ENCODE measurements around the gene AURKB. TPM values are rescaled to one million over a fixed set of nuclear protein-coding genes. Genes with fewer than 3 reads are reported as not detected.

Gene AURKB
- polyA plus RNA-seq, 1 donor from 2014 or later = 0.84 TPM

GRCh38 chr17:8248751-8249607, 38.6 kb upstream of the AURKB start, which contains the start of gene PFAS:
TSS of gene PFAS (plus strand) at chr17:8249289. CDS start at chr17:8253938, 4,649 bp downstream.
- Histone ChIP-seq H4K20me1 (ENCODE audit: insufficient read depth) (no peaks in the 10 kb centered on the region), H3K4me2 (ENCODE audit: low read length) (peak within 1 kb of the TSS; percentile 65), H3K79me2 (replicated peaks; ENCODE audit: insufficient read depth, low read length) (peaks cover 28% of the 10 kb centered on the region), H2AFZ (ENCODE audit: low read depth, low read length) (peak within 1 kb of the TSS; percentile 90), H3K27ac (ENCODE audit: low read length) (peak within 1 kb of the TSS; percentile 100), H3K9ac (ENCODE audit: low read length) (peak within 1 kb of the TSS; percentile 98), H3K27me3 (ENCODE audit: insufficient read depth, low read depth, low read length) (no peaks in the 10 kb centered on the region), H3K9me3 (ENCODE audit: low read length) (no peaks in the 10 kb centered on the region), H3K4me3 (ENCODE audit: low read length) (peak within 1 kb of the TSS; percentile 97), H3K9me2 (ENCODE audit: insufficient read depth, low read length) (no peaks in the 10 kb centered on the region), H3K36me3 (ENCODE audit: insufficient read depth, low read length) (no peaks in the 10 kb centered on the region), H3F3A (ENCODE audit: insufficient read depth, low read length, poor library complexity, severe bottlenecking) (no peaks in the 10 kb centered on the region)
- peak; percentile 100 for TF ChIP-seq MXI1 (conservative IDR thresholded peaks at IDR 0.05; ENCODE audit: poor library complexity, severe bottlenecking)
- TF ChIP-seq REST (IDR thresholded peaks at IDR 0.05; ENCODE audit: borderline replicate concordance) = peak; percentile 59
- peak; percentile 69 for TF ChIP-seq EP300 (conservative IDR thresholded peaks at IDR 0.05; ENCODE audit: poor library complexity, severe bottlenecking)
- TF ChIP-seq POLR2AphosphoS5 (IDR thresholded peaks at IDR 0.05) = peak; percentile 89
- no peak for TF ChIP-seq EZH2 (IDR thresholded peaks at IDR 0.05; ENCODE audit: borderline replicate concordance, insufficient read depth, low read length, poor library complexity, severe bottlenecking)
- TF ChIP-seq RAD21 (conservative IDR thresholded peaks at IDR 0.05) = no peak
- TF ChIP-seq CTCF (IDR thresholded peaks at IDR 0.05; ENCODE audit: poor library complexity, severe bottlenecking) = peak; percentile 12
- TF ChIP-seq SMC3 (conservative IDR thresholded peaks at IDR 0.05; ENCODE audit: poor library complexity) = no peak

GRCh38 chr17:8244768-8245167, 34.4 kb upstream of the AURKB start:
- peaks cover 27% of the 10 kb centered on the region for H3K79me2 ChIP-seq (replicated peaks; ENCODE audit: insufficient read depth, low read length)
- H2AFZ ChIP-seq (ENCODE audit: low read depth, low read length) = no peak overlapping the region
- no peaks in the 10 kb centered on the region for H4K20me1 ChIP-seq (ENCODE audit: insufficient read depth)
- no peaks in the 10 kb centered on the region for H3K27me3 ChIP-seq (ENCODE audit: insufficient read depth, low read depth, low read length)
- no peak overlapping the region for H3K4me2 ChIP-seq (ENCODE audit: low read length)
- no peak overlapping the region for H3K4me3 ChIP-seq (ENCODE audit: low read length)
- TF ChIP-seq REST (IDR thresholded peaks at IDR 0.05; ENCODE audit: borderline replicate concordance) (no peak), TAF1 (IDR thresholded peaks at IDR 0.05; ENCODE audit: low read depth) (no peak), EZH2 (IDR thresholded peaks at IDR 0.05; ENCODE audit: borderline replicate concordance, insufficient read depth, low read length, poor library complexity, severe bottlenecking) (no peak), POLR2AphosphoS5 (IDR thresholded peaks at IDR 0.05) (no peak), MXI1 (conservative IDR thresholded peaks at IDR 0.05; ENCODE audit: poor library complexity, severe bottlenecking) (no peak)
- no peaks in the 10 kb centered on the region for H3K9me2 ChIP-seq (ENCODE audit: insufficient read depth, low read length)
- no peaks in the 10 kb centered on the region for H3K9me3 ChIP-seq (ENCODE audit: low read length)
- H3F3A ChIP-seq (ENCODE audit: insufficient read depth, low read length, poor library complexity, severe bottlenecking) = no peaks in the 10 kb centered on the region
- H3K27ac ChIP-seq (ENCODE audit: low read length) = no peak overlapping the region
- no peak overlapping the region for H3K9ac ChIP-seq (ENCODE audit: low read length)
- H3K36me3 ChIP-seq (ENCODE audit: insufficient read depth, low read length) = no peaks in the 10 kb centered on the region
